GM12878 (cell line): ENCODE data around the gene FRMPD2. TPM values are rescaled to one million over a fixed set of nuclear protein-coding genes. Genes with fewer than 3 reads are reported as not detected.
"Not testable (repeated sequence)": the region's sequence is repeated elsewhere in the genome, so short reads cannot be mapped to it uniquely, and the experiment has no call there.

Source experiments
- ATAC-seq: fragments of 200-7000 bp; cut with Tn5 transposase; 3 replicates; pipeline ENCODE4 v1.9.1; 2020; ENCODE audit warnings: mild to moderate bottlenecking, moderate library complexity
- BruUV-seq: library from RNA; stranded (reverse); fragments of 400-500 nt; replicated peaks from 2 replicates; lab custom pipeline; 2021; lab: Mats Ljungman, UMichigan
- CTCF ChIA-PET: fragments of 300-600 bp; sonication (Branson Sonifier 250); formaldehyde crosslinking; extraction: SDS; loops from one replicate; lab custom pipeline; 2021; ENCODE audit warnings: inconsistent platforms; lab: Yijun Ruan, JAX
- POLR2A ChIA-PET: fragments of 350-600 bp; formaldehyde crosslinking; extraction: SDS; loops from one replicate; lab custom pipeline; 2021; ENCODE audit warnings: inconsistent platforms; lab: Charles Lee
- RAD21 ChIA-PET: fragments of 300-600 bp; sonication (Branson Sonifier 250); formaldehyde crosslinking; loops from one replicate; lab custom pipeline; 2023; ENCODE audit warnings: antibody characterized with exemption; ENCODE audit not compliant: unreplicated experiment; lab: Charles Lee
- SMC1A ChIA-PET: fragments of 300-600 bp; sonication (Branson Sonifier 250); formaldehyde crosslinking; loops from one replicate; lab custom pipeline; 2023; ENCODE audit not compliant: unreplicated experiment, uncharacterized antibody; lab: Charles Lee
- DNase-seq: peaks from one replicate; pipeline ENCODE4 v3.0.0-alpha.2; 2011; ENCODE audit warnings: low read depth, low spot score
- FAIRE-seq: peaks from 3 replicates; lab custom pipeline; 2011; peaks lifted over from hg19 to GRCh38; lab: Jason Lieb, UNC
- H2AFZ ChIP-seq: 2 replicates; pipeline ENCODE4 v1.6.0; 2011; ENCODE audit warnings: low read depth, low read length, control low read depth; ENCODE audit not compliant: control insufficient read depth
- H3K27ac ChIP-seq: 2 replicates; pipeline ENCODE4 v1.5.1; 2011; ENCODE audit warnings: control low read depth; ENCODE audit not compliant: control insufficient read depth, insufficient read depth
- H3K27me3 ChIP-seq, 2 experiments: replicated peaks in 1 of 2; 2 replicates each; pipeline versions ENCODE4 v1.6.0 to v1.6.1; 2011; ENCODE audit warnings: low read length in 1 of 2; ENCODE audit not compliant: control insufficient read depth in 2 of 2, insufficient read depth in 2 of 2
- H3K36me3 ChIP-seq, 2 experiments: 2 replicates each; pipeline ENCODE4 v1.5.1; 2011; ENCODE audit warnings: low read length in 1 of 2; ENCODE audit not compliant: control insufficient read depth in 2 of 2, insufficient read depth in 2 of 2
- H3K4me1 ChIP-seq: 2 replicates; pipeline ENCODE4 v1.6.1; 2011; ENCODE audit warnings: mild to moderate bottlenecking, low read length, moderate library complexity, mixed read lengths; ENCODE audit not compliant: control insufficient read depth, insufficient read depth
- H3K4me2 ChIP-seq: 2 replicates; pipeline ENCODE4 v1.6.0; 2011; ENCODE audit warnings: control low read depth; ENCODE audit not compliant: control insufficient read depth, insufficient read depth
- H3K4me3 ChIP-seq: fragments of 200-600 bp; sonication (generic); 2 replicates; pipeline ENCODE4 v1.5.1; 2016
- H3K79me2 ChIP-seq: 2 replicates; pipeline ENCODE4 v1.6.0; 2011; ENCODE audit warnings: low read length; ENCODE audit not compliant: control insufficient read depth, insufficient read depth
- H3K9ac ChIP-seq: 2 replicates; pipeline ENCODE4 v1.8.0; 2011; ENCODE audit warnings: low read length, control low read depth, mixed read lengths; ENCODE audit not compliant: control insufficient read depth, insufficient read depth
- H3K9me3 ChIP-seq: replicated peaks from 3 replicates; pipeline ENCODE4 v1.5.1; 2011; ENCODE audit warnings: mild to moderate bottlenecking, low read length; ENCODE audit not compliant: control insufficient read depth, insufficient read depth
- H4K20me1 ChIP-seq: 2 replicates; pipeline ENCODE4 v1.6.0; 2011; ENCODE audit not compliant: control insufficient read depth, insufficient read depth
- WGBS: methylation state at CpG from one replicate; pipeline ENCODE4 v1.1.6; 2016; ENCODE audit warnings: low lambda C conversion rate; ENCODE audit not compliant: insufficient replicate concordance, insufficient coverage; ENCODE audit errors: missing lambda C conversion rate; 5-methylcytosine and 5-hydroxymethylcytosine counted together
- in situ Hi-C: fragments of 300-500 bp; cut with MboI; formaldehyde crosslinking; loops from 9 replicates; pipeline ENCODE4 v1.14.3; 2018; ENCODE audit warnings: mixed read lengths
- intact Hi-C: fragments of 100-400 bp; cut with micrococcal nuclease; formaldehyde crosslinking; loops from one replicate; pipeline ENCODE4 v1.14.2; 2022; ENCODE audit not compliant: unreplicated experiment
- polyA plus RNA-seq, 11 experiments: library from polyadenylated mRNA; depleted of rRNA in 4 of 11; unstranded in 6 of 11; stranded (reverse) in 5 of 11; fragments of >200 nt; fragmentation: Nextera tagmentation in 4 of 11; fragmentation: Illumina TruSeq in 1 of 11; extraction: Ambion mirVana in 4 of 11; extraction: Trizol in 1 of 11; gene quantifications; 1 replicate in 1 of 11; 2 replicates in 10 of 11; pipeline versions ENCODE4 v1.2.1 to v1.2.3, GENCODE V29; 2011 to 2016; ENCODE audit warnings: inconsistent platforms in 2 of 11, missing spikeins in 2 of 11, low read depth in 1 of 11
- total RNA-seq, 4 experiments: library from RNA; depleted of rRNA in 3 of 4; stranded (reverse); fragments of >200 nt in 3 of 4; fragmentation: Illumina TruSeq in 1 of 4; extraction: Trizol in 1 of 4; gene quantifications; 2 replicates each; pipeline versions ENCODE4 v1.2.1 to v1.2.3, GENCODE V29; 2013 to 2021

FRMPD2 gene
- total and polyA plus RNA-seq, 10 of the 15 experiments (the other 5 are each of a cell fraction or from before 2014, with no cell fraction given) = 0.38 to 5.7 (median 1.4) TPM

DNA sequence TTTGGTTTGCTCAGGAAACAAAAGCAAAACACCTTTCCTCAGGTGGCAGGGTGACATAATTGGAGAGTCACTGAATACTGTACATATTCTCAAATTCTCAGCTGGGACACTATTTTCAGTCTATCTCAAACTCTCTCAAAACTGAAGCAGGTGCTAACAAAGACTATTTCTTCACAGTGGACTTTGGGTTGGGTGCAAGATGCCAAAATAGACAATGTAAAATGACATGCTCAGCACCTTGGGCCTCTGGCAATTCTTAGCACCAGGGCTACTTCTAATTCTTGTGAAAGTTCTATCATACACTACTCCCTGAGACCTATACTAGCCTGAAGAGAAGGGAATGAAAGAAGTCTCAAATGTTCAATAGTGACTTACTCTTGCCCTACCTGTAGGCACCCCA lies 151.9 kb downstream of the FRMPD2 start:
- RAD21 ChIA-PET, CTCF ChIA-PET, H2AFZ ChIP-seq, H3K4me2 ChIP-seq, H3K79me2 ChIP-seq, H3K27me3 ChIP-seq, ATAC-seq, intact Hi-C loops, H3K4me1 ChIP-seq, SMC1A ChIA-PET, H3K9ac ChIP-seq, H3K36me3 ChIP-seq, H3K4me3 ChIP-seq, H3K27ac ChIP-seq, in situ Hi-C loops, H4K20me1 ChIP-seq, H3K9me3 ChIP-seq, DNase-seq, BruUV-seq, POLR2A ChIA-PET, FAIRE-seq: not testable (repeated sequence)

- SMC1A ChIA-PET, CTCF ChIA-PET, RAD21 ChIA-PET, DNase-seq, POLR2A ChIA-PET, H3K79me2 ChIP-seq, BruUV-seq, H4K20me1 ChIP-seq, H3K9me3 ChIP-seq, H3K4me3 ChIP-seq, H3K36me3 ChIP-seq, H3K4me2 ChIP-seq, H3K4me1 ChIP-seq, in situ Hi-C loops, H3K27me3 ChIP-seq, H3K27ac ChIP-seq, ATAC-seq, H2AFZ ChIP-seq, intact Hi-C loops, FAIRE-seq, H3K9ac ChIP-seq: not testable (repeated sequence)
- no CpG with 5 or more reads among the region's 3 CpGs for WGBS
Measured at GRCh38 chr10:48110277-48110676, 164.2 kb downstream of the FRMPD2 start.

Other genes with a start within 250 kb of the FRMPD2 start
- 38.4 and 45.6 TPM in 2 replicates for gene MAPK8, start 32.0 kb upstream of the FRMPD2 start, total RNA-seq (2014; rRNA removed)
- 45.1 and 46.3 TPM in 2 replicates for gene MAPK8, start 32.0 kb upstream of the FRMPD2 start, total RNA-seq (2014; rRNA removed; fragmentation: Illumina TruSeq; extraction: Trizol)
- gene MAPK8, start 32.0 kb upstream of the FRMPD2 start, total RNA-seq (2021) = 44.5 and 49.4 TPM in 2 replicates
- 102 and 143 TPM in 2 replicates for gene MAPK8, start 32.0 kb upstream of the FRMPD2 start, polyA plus RNA-seq (2011; rRNA removed)
- gene MAPK8, start 32.0 kb upstream of the FRMPD2 start, polyA plus RNA-seq (2014; fragmentation: Illumina TruSeq; extraction: Trizol) = 61.4 and 74.0 TPM in 2 replicates
- gene MAPK8, start 32.0 kb upstream of the FRMPD2 start, polyA plus RNA-seq (2014; fragmentation: Nextera tagmentation; extraction: Ambion mirVana) = 1 to 10 TPM; 3.9 to 4.3 TPM
- 32.7 and 39.8 TPM in 2 replicates for gene MAPK8, start 32.0 kb upstream of the FRMPD2 start, polyA plus RNA-seq (2014; rRNA removed)
- 10 to 100 TPM; 38.2 to 40.3 TPM for gene MAPK8, start 32.0 kb upstream of the FRMPD2 start, polyA plus RNA-seq (2016; fragmentation: Nextera tagmentation; extraction: Ambion mirVana)